ENCODE measurements around the gene CHRM1. TPM values are rescaled to one million over a fixed set of nuclear protein-coding genes. Genes with fewer than 3 reads are reported as not detected.
"Not testable (repeated sequence)": the region's sequence is repeated elsewhere in the genome, so short reads cannot be mapped to it uniquely, and the experiment has no call there.

Gene CHRM1
- polyA plus RNA-seq (2012; ENCODE audit: missing spikeins) = not detected

GRCh38 chr11:62921201-62921572, at the start of gene CHRM1:
CHRM1 (minus strand) TSS chr11:62921363; CDS start chr11:62911100, 10,263 bp downstream.
- FAIRE-seq (no peak), DNase-seq (ENCODE audit: insufficient read length) (no peak)
- TF ChIP-seq POLR2A (IDR thresholded peaks at IDR 0.05; ENCODE audit: low read depth, low read length) (no peak), TAF1 (IDR thresholded peaks at IDR 0.05; ENCODE audit: borderline replicate concordance, low read depth, low read length) (no peak), POLR2AphosphoS5 (IDR thresholded peaks at IDR 0.05; ENCODE audit: low read depth, low read length) (no peak)

DNA sequence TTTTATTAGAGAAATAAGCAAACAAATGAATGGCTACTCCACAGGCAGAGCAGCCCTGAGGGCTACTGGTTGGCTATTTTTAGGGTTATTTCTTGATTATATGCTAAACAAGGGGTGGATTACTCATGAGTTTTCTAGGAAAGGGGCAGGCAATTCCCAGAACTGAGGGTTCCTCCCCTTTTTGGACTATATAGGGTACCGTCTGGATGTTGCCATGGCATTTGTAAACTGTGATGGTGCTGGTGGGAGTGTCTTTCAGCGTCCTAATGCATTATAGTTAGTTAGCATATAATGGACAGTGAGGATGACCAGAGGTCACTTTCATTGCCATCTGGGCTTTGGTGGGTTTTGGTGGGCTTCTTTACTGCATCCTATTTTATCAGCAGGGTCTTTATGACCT, 44.4 kb upstream of the CHRM1 start:
- no peak for FAIRE-seq
- DNase-seq (ENCODE audit: insufficient read length) = no peak
- TF ChIP-seq TAF1 (IDR thresholded peaks at IDR 0.05; ENCODE audit: borderline replicate concordance, low read depth, low read length) (no peak), POLR2A (IDR thresholded peaks at IDR 0.05; ENCODE audit: low read depth, low read length) (no peak), POLR2AphosphoS5 (IDR thresholded peaks at IDR 0.05; ENCODE audit: low read depth, low read length) (no peak)

- no peak for TF ChIP-seq POLR2AphosphoS5 (IDR thresholded peaks at IDR 0.05; ENCODE audit: low read depth, low read length)
- TF ChIP-seq TAF1 (IDR thresholded peaks at IDR 0.05; ENCODE audit: borderline replicate concordance, low read depth, low read length) = no peak
- TF ChIP-seq POLR2A (IDR thresholded peaks at IDR 0.05; ENCODE audit: low read depth, low read length) = no peak
- FAIRE-seq = no peak
Measured at GRCh38 chr11:62962391-62962790, 41.2 kb upstream of the CHRM1 start.

DNA sequence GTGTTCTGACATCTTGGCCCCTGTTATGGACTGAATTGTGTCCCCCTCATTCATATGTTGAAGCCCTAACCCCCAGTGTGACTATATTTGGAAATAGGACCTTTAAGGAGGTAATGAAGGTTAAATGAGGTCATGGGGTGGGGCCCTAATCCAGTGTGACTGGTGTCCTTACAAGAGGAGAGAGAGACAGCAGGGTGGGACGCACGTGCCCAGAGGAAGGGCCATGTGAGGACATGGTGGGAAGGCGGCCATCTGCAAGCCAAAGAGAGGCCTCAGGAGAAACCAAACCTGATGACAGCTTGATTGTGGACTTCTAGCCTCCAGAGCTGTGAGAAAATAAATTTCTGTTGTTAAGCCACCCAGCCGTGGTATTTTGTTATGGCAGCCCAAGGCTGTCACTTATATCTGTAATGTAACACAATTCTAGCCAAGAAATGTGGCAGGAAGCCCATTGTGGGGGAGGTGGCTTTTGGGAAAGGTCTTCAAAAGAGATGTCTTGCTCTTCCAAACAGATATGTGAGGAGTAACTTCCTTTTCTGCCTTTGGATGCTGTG, 39.9 kb upstream of the CHRM1 start:
- TF ChIP-seq TAF1 (IDR thresholded peaks at IDR 0.05; ENCODE audit: borderline replicate concordance, low read depth, low read length) = no peak
- no peak for TF ChIP-seq POLR2A (IDR thresholded peaks at IDR 0.05; ENCODE audit: low read depth, low read length)
- no peak for TF ChIP-seq POLR2AphosphoS5 (IDR thresholded peaks at IDR 0.05; ENCODE audit: low read depth, low read length)
- FAIRE-seq = no peak
- DNase-seq (ENCODE audit: insufficient read length) = no peak

More at GRCh38 chr11:62962391-62962790, 41.2 kb upstream of the CHRM1 start:
- DNase-seq (ENCODE audit: insufficient read length) = no peak

DNA sequence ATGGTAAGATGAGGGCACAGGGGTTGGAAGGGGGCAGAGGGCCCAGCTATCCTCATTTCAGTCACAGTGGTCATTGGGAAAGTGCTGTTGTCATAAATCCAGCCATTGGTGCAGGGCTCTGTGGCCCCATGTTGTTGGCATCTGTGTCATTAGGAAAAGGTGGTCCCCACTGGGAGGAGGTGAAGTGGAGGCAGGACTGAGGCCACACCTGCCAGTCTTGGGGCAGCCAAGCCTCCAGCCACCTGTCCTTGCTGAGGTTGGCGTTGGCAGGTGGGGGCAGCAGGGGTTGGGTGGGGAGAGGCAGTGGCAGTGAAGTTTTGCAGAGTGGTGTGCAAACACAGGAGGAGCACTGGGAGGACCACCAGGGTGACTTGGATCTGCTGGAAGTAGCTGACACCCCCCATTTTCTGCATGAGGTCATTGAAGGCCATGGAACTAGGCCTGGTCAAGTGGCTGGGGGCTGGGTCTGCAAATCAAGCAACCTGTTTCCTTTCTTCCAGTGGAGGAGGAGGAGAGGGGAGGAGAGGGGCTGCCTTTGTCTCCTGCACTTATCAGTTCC, 38.3 kb upstream of the CHRM1 start:
- DNase-seq (ENCODE audit: insufficient read length) (no peak), FAIRE-seq (no peak)
- TF ChIP-seq POLR2AphosphoS5 (IDR thresholded peaks at IDR 0.05; ENCODE audit: low read depth, low read length) (no peak), TAF1 (IDR thresholded peaks at IDR 0.05; ENCODE audit: borderline replicate concordance, low read depth, low read length) (no peak), POLR2A (IDR thresholded peaks at IDR 0.05; ENCODE audit: low read depth, low read length) (no peak)

GRCh38 chr11:62958547-62959421, 37.6 kb upstream of the CHRM1 start:
- no peak for DNase-seq (ENCODE audit: insufficient read length)
- FAIRE-seq = no peak
- TF ChIP-seq POLR2A (IDR thresholded peaks at IDR 0.05; ENCODE audit: low read depth, low read length) (no peak), TAF1 (IDR thresholded peaks at IDR 0.05; ENCODE audit: borderline replicate concordance, low read depth, low read length) (no peak)

DNA sequence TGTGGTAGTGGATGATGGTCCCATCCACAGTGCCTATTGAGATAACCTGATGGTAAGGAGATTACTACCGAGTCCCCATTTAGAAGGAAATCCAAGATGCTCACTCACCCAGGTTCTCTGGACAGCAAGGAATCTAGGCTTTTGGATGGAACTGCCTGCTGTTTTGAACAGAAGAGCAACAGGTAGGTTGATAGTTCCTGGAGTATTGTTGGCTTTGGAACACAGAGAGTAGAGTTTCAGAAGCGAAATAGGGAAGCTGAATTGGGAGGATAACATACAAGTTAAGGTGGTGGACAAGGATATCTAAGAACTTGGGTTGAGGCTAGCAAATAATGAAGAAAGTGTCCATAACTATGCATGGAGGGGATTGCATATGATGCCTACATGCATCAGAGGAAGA, 36.0 kb upstream of the CHRM1 start:
- no peak for DNase-seq (ENCODE audit: insufficient read length)
- TF ChIP-seq TAF1 (IDR thresholded peaks at IDR 0.05; ENCODE audit: borderline replicate concordance, low read depth, low read length) (no peak), POLR2A (IDR thresholded peaks at IDR 0.05; ENCODE audit: low read depth, low read length) (no peak), POLR2AphosphoS5 (IDR thresholded peaks at IDR 0.05; ENCODE audit: low read depth, low read length) (no peak)
- FAIRE-seq = no peak

DNA sequence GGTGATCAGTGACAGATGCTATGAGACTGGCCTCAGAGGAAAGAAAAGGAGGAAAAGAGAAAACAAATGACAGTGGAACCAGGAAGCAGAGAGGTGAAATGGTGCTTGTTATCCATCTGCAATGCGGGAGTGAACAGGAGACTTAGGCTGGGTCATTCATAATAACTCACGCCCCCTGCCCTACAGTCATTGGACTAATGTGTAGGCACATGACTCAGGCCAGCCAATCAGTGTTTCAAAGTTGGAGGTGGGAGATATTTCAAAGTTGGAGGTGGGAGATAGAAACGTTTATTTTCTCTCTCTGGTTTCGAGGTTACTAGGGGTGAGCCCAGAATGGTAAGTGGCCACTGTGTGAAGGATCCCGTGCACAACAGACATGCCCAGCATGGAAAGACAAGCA, 33.3 kb upstream of the CHRM1 start:
- no peak for FAIRE-seq
- TF ChIP-seq POLR2A (IDR thresholded peaks at IDR 0.05; ENCODE audit: low read depth, low read length) (no peak), POLR2AphosphoS5 (IDR thresholded peaks at IDR 0.05; ENCODE audit: low read depth, low read length) (no peak), TAF1 (IDR thresholded peaks at IDR 0.05; ENCODE audit: borderline replicate concordance, low read depth, low read length) (no peak)
- no peak for DNase-seq (ENCODE audit: insufficient read length)

GRCh38 chr11:62953811-62954210, 32.6 kb upstream of the CHRM1 start:
- no peak for TF ChIP-seq POLR2AphosphoS5 (IDR thresholded peaks at IDR 0.05; ENCODE audit: low read depth, low read length)
- no peak for TF ChIP-seq POLR2A (IDR thresholded peaks at IDR 0.05; ENCODE audit: low read depth, low read length)
- no peak for TF ChIP-seq TAF1 (IDR thresholded peaks at IDR 0.05; ENCODE audit: borderline replicate concordance, low read depth, low read length)
- no peak for DNase-seq (ENCODE audit: insufficient read length)
- no peak for FAIRE-seq

GRCh38 chr11:62948765-62949320, 27.7 kb upstream of the CHRM1 start:
- DNase-seq (ENCODE audit: insufficient read length) (no peak), FAIRE-seq (no peak)
- no peak for TF ChIP-seq POLR2A (IDR thresholded peaks at IDR 0.05; ENCODE audit: low read depth, low read length)
- TF ChIP-seq TAF1 (IDR thresholded peaks at IDR 0.05; ENCODE audit: borderline replicate concordance, low read depth, low read length) = no peak
- no peak for TF ChIP-seq POLR2AphosphoS5 (IDR thresholded peaks at IDR 0.05; ENCODE audit: low read depth, low read length)

DNA sequence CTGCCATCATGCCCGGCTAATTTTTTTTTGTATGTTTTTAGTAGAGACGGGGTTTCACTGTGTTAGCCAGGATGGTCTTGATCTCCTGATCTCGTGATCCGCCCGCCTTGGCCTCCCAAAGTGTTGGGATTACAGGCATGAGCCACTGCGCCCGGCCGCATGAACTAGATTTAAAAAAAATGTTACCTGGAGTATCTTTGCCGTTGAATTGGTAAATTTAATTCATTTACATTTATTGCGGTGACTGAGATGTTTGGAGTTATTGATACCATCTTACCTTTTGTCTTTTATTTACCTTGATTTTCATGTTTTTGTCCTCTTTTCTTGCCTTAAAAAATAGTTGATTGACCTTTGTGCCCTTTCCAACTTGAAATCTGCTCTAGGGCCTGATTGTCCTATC, 24.4 kb upstream of the CHRM1 start:
- DNase-seq (ENCODE audit: insufficient read length); FAIRE-seq: not testable (repeated sequence)

GRCh38 chr11:62937528-62937927, 16.4 kb upstream of the CHRM1 start:
- not testable (repeated sequence) for FAIRE-seq; DNase-seq (ENCODE audit: insufficient read length)

Measured in GM12892 (cell line).